H9 (cell line): Measurements from ENCODE around the gene FKBP8. TPM values are rescaled to one million over a fixed set of nuclear protein-coding genes. Genes with fewer than 3 reads are reported as not detected.

Experiments used
- DNase-seq: peaks from one replicate; pipeline ENCODE4 v3.0.0-alpha.2; 2017
- H2AFZ ChIP-seq: one replicate; pipeline ENCODE4 v1.6.1; 2013; ENCODE audit warnings: mild to moderate bottlenecking, low read length, control low read depth, moderate library complexity
- H2AK5ac ChIP-seq: 2 replicates; pipeline ENCODE4 v1.6.1; 2013; ENCODE audit warnings: low read length, control low read depth, mixed read lengths; ENCODE audit not compliant: insufficient read length
- H2BK120ac ChIP-seq: one replicate; pipeline ENCODE4 v1.6.1; 2013; ENCODE audit warnings: low read depth, mild to moderate bottlenecking, low read length, control low read depth, inconsistent platforms; ENCODE audit not compliant: poor library complexity, severe bottlenecking
- H2BK12ac ChIP-seq: 2 replicates; pipeline ENCODE4 v1.6.1; 2013; ENCODE audit warnings: low read length, control low read depth, mixed read lengths, low read depth; ENCODE audit not compliant: insufficient read length
- H2BK15ac ChIP-seq: 2 replicates; pipeline ENCODE4 v1.6.1; 2013; ENCODE audit warnings: low read depth, low read length, control low read depth
- H2BK20ac ChIP-seq: one replicate; pipeline ENCODE4 v1.6.1; 2013; ENCODE audit warnings: low read depth, mild to moderate bottlenecking, low read length, control low read depth, inconsistent platforms; ENCODE audit not compliant: poor library complexity, severe bottlenecking
- H2BK5ac ChIP-seq: 2 replicates; pipeline ENCODE4 v1.6.1; 2013; ENCODE audit warnings: low read length, control low read depth, mixed read lengths; ENCODE audit not compliant: insufficient read length
- H3K14ac ChIP-seq: 2 replicates; pipeline ENCODE4 v1.6.1; 2013; ENCODE audit warnings: low read length, control low read depth; ENCODE audit not compliant: insufficient read depth
- H3K18ac ChIP-seq: 2 replicates; pipeline ENCODE4 v1.6.1; 2013; ENCODE audit warnings: low read depth, mild to moderate bottlenecking, mixed read lengths, low read length, control low read depth; ENCODE audit not compliant: insufficient read length
- H3K23ac ChIP-seq: 2 replicates; pipeline ENCODE4 v1.6.1; 2013; ENCODE audit warnings: low read length, control low read depth, mixed read lengths, low read depth; ENCODE audit not compliant: insufficient read length
- H3K23me2 ChIP-seq: 2 replicates; pipeline ENCODE4 v1.6.1; 2013; ENCODE audit warnings: low read depth, mild to moderate bottlenecking, mixed read lengths, low read length, control low read depth; ENCODE audit not compliant: insufficient read length, poor library complexity, severe bottlenecking
- H3K27ac ChIP-seq: 2 replicates; pipeline ENCODE4 v1.5.1; 2013; ENCODE audit warnings: low read length, control low read depth, mixed read lengths, low read depth; ENCODE audit not compliant: insufficient read length
- H3K27me3 ChIP-seq: 2 replicates; pipeline ENCODE4 v1.6.1; 2013; ENCODE audit warnings: low read length, control low read depth, inconsistent platforms; ENCODE audit not compliant: insufficient read depth
- H3K4ac ChIP-seq: 2 replicates; pipeline ENCODE4 v1.6.1; 2013; ENCODE audit warnings: low read depth, mild to moderate bottlenecking, control low read depth, inconsistent platforms, low read length, moderate library complexity
- H3K4me1 ChIP-seq: 2 replicates; pipeline ENCODE4 v1.6.1; 2013; ENCODE audit warnings: low read length, control low read depth, inconsistent platforms; ENCODE audit not compliant: insufficient read depth
- H3K4me2 ChIP-seq: 2 replicates; pipeline ENCODE4 v1.6.1; 2013; ENCODE audit warnings: low read length, control low read depth, mixed read lengths; ENCODE audit not compliant: insufficient read length, insufficient read depth
- H3K56ac ChIP-seq: 2 replicates; pipeline ENCODE4 v1.6.1; 2013; ENCODE audit warnings: low read depth, mild to moderate bottlenecking, mixed read lengths, low read length, control low read depth; ENCODE audit not compliant: insufficient read length
- H3K79me1 ChIP-seq: 2 replicates; pipeline ENCODE4 v1.6.1; 2013; ENCODE audit warnings: low read depth, mild to moderate bottlenecking, moderate library complexity, low read length, control low read depth, inconsistent platforms; ENCODE audit not compliant: insufficient read depth, poor library complexity, severe bottlenecking
- H3K79me2 ChIP-seq: 2 replicates; pipeline ENCODE4 v1.6.1; 2013; ENCODE audit warnings: low read length, control low read depth, inconsistent platforms; ENCODE audit not compliant: insufficient read depth
- H3K9ac ChIP-seq: 2 replicates; pipeline ENCODE4 v1.6.1; 2013; ENCODE audit warnings: low read length, control low read depth, mixed read lengths; ENCODE audit not compliant: insufficient read length; ENCODE audit errors: extremely low read depth
- H3K9me3 ChIP-seq: one replicate; pipeline ENCODE4 v1.6.1; 2013; ENCODE audit warnings: low read depth, low read length, inconsistent platforms; ENCODE audit not compliant: control insufficient read depth
- H3T11ph ChIP-seq: one replicate; pipeline ENCODE4 v1.6.1; 2013; ENCODE audit warnings: mild to moderate bottlenecking, low read length, control low read depth, inconsistent platforms
- H4K20me1 ChIP-seq: one replicate; pipeline ENCODE4 v1.6.1; 2013; ENCODE audit not compliant: control insufficient read depth, insufficient read length, insufficient read depth
- H4K5ac ChIP-seq: 2 replicates; pipeline ENCODE4 v1.6.1; 2013; ENCODE audit warnings: low read depth, mild to moderate bottlenecking, mixed read lengths, low read length, control low read depth; ENCODE audit not compliant: insufficient read length
- H4K8ac ChIP-seq: replicated peaks from 2 replicates; pipeline ENCODE4 v1.6.1; 2013; ENCODE audit warnings: low read length, control low read depth, mixed read lengths, low read depth; ENCODE audit not compliant: insufficient read length
- H4K91ac ChIP-seq: 2 replicates; pipeline ENCODE4 v1.6.1; 2013; ENCODE audit warnings: low read depth, mild to moderate bottlenecking, moderate library complexity, mixed read lengths, low read length, control low read depth; ENCODE audit not compliant: insufficient read length
- H3K27ac Mint-ChIP-seq, 3 experiments: 2 replicates in 2 of 3; 3 replicates in 1 of 3; pipeline ENCODE4 v1.8.0; 2020 to 2021; ENCODE audit warnings: mixed read lengths in 3 of 3, mild to moderate bottlenecking in 1 of 3, moderate library complexity in 1 of 3
- H3K27me3 Mint-ChIP-seq: 2 replicates; pipeline ENCODE4 v1.8.0; 2021; ENCODE audit warnings: low read depth, mild to moderate bottlenecking, moderate library complexity, mixed read lengths
- H3K36me3 Mint-ChIP-seq, 3 experiments: 2 replicates in 2 of 3; 3 replicates in 1 of 3; pipeline ENCODE4 v1.8.0; 2020 to 2021; ENCODE audit warnings: low read depth in 3 of 3, mixed read lengths in 3 of 3; ENCODE audit not compliant: insufficient read depth in 1 of 3
- H3K4me1 Mint-ChIP-seq, 2 experiments: 2 replicates each; pipeline ENCODE4 v1.8.0; 2020; ENCODE audit warnings: mixed read lengths in 2 of 2
- H3K4me3 Mint-ChIP-seq, 2 experiments: 2 replicates in 1 of 2; 3 replicates in 1 of 2; pipeline ENCODE4 v1.8.0; 2020 to 2021; ENCODE audit warnings: mild to moderate bottlenecking in 2 of 2, mixed read lengths in 2 of 2, moderate library complexity in 1 of 2
- H3K9me3 Mint-ChIP-seq, 2 experiments: 2 replicates in 1 of 2; 3 replicates in 1 of 2; pipeline ENCODE4 v1.8.0; 2020; ENCODE audit warnings: mild to moderate bottlenecking in 2 of 2, mixed read lengths in 2 of 2, moderate library complexity in 1 of 2
- WGBS: extraction: QIAGEN DNeasy Blood & Tissue Kit; methylation state at CpG from one replicate; pipeline ENCODE4 v1.1.7; 2013; ENCODE audit warnings: missing lambda C conversion rate, low lambda C conversion rate, mixed read lengths; ENCODE audit not compliant: insufficient read length; ENCODE audit errors: extremely low coverage; 5-methylcytosine and 5-hydroxymethylcytosine counted together
- total RNA-seq: library from RNA; stranded (reverse); gene quantifications from 2 replicates; pipeline ENCODE4 v1.2.1, GENCODE V29; 2021
- TF ChIP-seq, protein P1 (sequence below): fragments of 200-600 bp; sonication (generic); conservative IDR thresholded peaks from 3 replicates; pipeline ENCODE4 v1.8.0; 2021; ENCODE audit warnings: antibody characterized with exemption, mild to moderate bottlenecking

FKBP8 gene
- total RNA-seq, 1 experiment from 2014 or later, result 308 TPM

- Histone ChIP-seq H3K27ac (no peak overlapping the region), H3K79me2 (no peaks in the 10 kb centered on the region; the same call in 1 of the 2 replicates), H3K23ac (no peak overlapping the region), H2BK12ac (no peak overlapping the region), H3K56ac (no peak overlapping the region), H3T11ph (no peak overlapping the region), H4K91ac (no peak overlapping the region), H2AFZ (no peak overlapping the region), H3K4ac (no peak overlapping the region), H2BK20ac (no peak overlapping the region), H3K9ac (no peak overlapping the region), H3K14ac (no peak overlapping the region; the same call in 1 of the 2 replicates), H3K18ac (no peak overlapping the region), H2AK5ac (no peak overlapping the region), H2BK15ac (no peak overlapping the region), H2BK5ac (no peak overlapping the region), H3K79me1 (no peaks in the 10 kb centered on the region), H3K27me3 (no peaks in the 10 kb centered on the region), H4K5ac (no peak overlapping the region), H3K4me2 (no peak overlapping the region), H3K9me3 (no peaks in the 10 kb centered on the region), H2BK120ac (no peak overlapping the region), H3K4me1 (no peaks in the 10 kb centered on the region), H4K20me1 (peaks cover 3% of the 10 kb centered on the region), H4K8ac (no peak overlapping the region), H3K23me2 (no peaks in the 10 kb centered on the region)
- H3K27ac Mint-ChIP-seq, result peak overlapping the region; percentile 12 to 54 (median 26); a peak in 4 of 7 replicates
- H3K4me1 Mint-ChIP-seq, result peaks cover 13 to 14% of the 10 kb centered on the region in 2 experiments
- no peaks in the 10 kb centered on the region; the same call in 1 of the 2 replicates for H3K27me3 Mint-ChIP-seq
- TF ChIP-seq, protein P1, sequence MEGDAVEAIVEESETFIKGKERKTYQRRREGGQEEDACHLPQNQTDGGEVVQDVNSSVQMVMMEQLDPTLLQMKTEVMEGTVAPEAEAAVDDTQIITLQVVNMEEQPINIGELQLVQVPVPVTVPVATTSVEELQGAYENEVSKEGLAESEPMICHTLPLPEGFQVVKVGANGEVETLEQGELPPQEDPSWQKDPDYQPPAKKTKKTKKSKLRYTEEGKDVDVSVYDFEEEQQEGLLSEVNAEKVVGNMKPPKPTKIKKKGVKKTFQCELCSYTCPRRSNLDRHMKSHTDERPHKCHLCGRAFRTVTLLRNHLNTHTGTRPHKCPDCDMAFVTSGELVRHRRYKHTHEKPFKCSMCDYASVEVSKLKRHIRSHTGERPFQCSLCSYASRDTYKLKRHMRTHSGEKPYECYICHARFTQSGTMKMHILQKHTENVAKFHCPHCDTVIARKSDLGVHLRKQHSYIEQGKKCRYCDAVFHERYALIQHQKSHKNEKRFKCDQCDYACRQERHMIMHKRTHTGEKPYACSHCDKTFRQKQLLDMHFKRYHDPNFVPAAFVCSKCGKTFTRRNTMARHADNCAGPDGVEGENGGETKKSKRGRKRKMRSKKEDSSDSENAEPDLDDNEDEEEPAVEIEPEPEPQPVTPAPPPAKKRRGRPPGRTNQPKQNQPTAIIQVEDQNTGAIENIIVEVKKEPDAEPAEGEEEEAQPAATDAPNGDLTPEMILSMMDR, result no peak
- no CpG with 5 or more reads among the region's 8 CpGs for WGBS
- no peaks in the 10 kb centered on the region; a peak in 1 of 7 replicates for H3K36me3 Mint-ChIP-seq
- H3K9me3 Mint-ChIP-seq, result no peaks in the 10 kb centered on the region
- H3K4me3 Mint-ChIP-seq, result no peak overlapping the region
- DNase-seq, result no peak
These were observed 38.3 kb downstream of the FKBP8 start for GRCh38 chr19:18504886-18505610.
